Measurements from ENCODE around the gene MAN2B2. TPM values are rescaled to one million over a fixed set of nuclear protein-coding genes. Genes with fewer than 3 reads are reported as not detected.

MAN2B2 gene
- total RNA-seq, 2 experiments from 2014 or later = 13.7 to 19.4 TPM

GRCh38 chr4:6665320-6665654 lies 90.3 kb downstream of the MAN2B2 start:
- no peak for TF ChIP-seq CTCF (conservative IDR thresholded peaks at IDR 0.05; ENCODE audit: low read length)
- no peak for TF ChIP-seq EZH2phosphoT487 (IDR thresholded peaks at IDR 0.05; ENCODE audit: borderline replicate concordance, low read depth, low read length)
- ChIA-PET POLR2A (interaction anchor here (0.6 kb wide), 1 partner anchor 21 kb away, joined by 3 read pairs; no protein-coding TSS in a partner anchor), CTCF (ENCODE audit: unreplicated experiment) (no interaction called here)
- no peak for DNase-seq (ENCODE audit: low spot score)
- Histone ChIP-seq H3K9me3 (ENCODE audit: low read length) (no peaks in the 10 kb centered on the region), H4K20me1 (ENCODE audit: insufficient read depth, low read length) (no peaks in the 10 kb centered on the region), H3K4me3 (ENCODE audit: low read depth, low read length, poor library complexity, severe bottlenecking) (no peak overlapping the region), H2AFZ (ENCODE audit: low read length) (no peak overlapping the region), H3K27ac (ENCODE audit: low read depth, low read length, poor library complexity, severe bottlenecking) (no peak overlapping the region), H3K4me1 (ENCODE audit: insufficient read depth, low read length, poor library complexity, severe bottlenecking) (no peaks in the 10 kb centered on the region), H3K36me3 (ENCODE audit: insufficient read depth, low read length) (no peaks in the 10 kb centered on the region), H3K9me2 (ENCODE audit: insufficient read depth, low read length) (no peaks in the 10 kb centered on the region), H3K4me2 (ENCODE audit: low read length) (no peak overlapping the region), H3K79me2 (ENCODE audit: insufficient read depth, low read depth, low read length) (no peaks in the 10 kb centered on the region)
- BruUV-seq (replicated peaks) = no TSS peak
- intact Hi-C loops (cut with micrococcal nuclease; ENCODE audit: unreplicated experiment) = no loop called here

- ChIA-PET CTCF (ENCODE audit: unreplicated experiment) (no interaction called here), POLR2A (no interaction called here)
- Histone ChIP-seq H3K4me3 (ENCODE audit: low read depth, low read length, poor library complexity, severe bottlenecking) (no peak overlapping the region), H2AFZ (ENCODE audit: low read length) (no peak overlapping the region), H3K27ac (ENCODE audit: low read depth, low read length, poor library complexity, severe bottlenecking) (no peak overlapping the region), H3K4me2 (ENCODE audit: low read length) (no peak overlapping the region), H3K9me3 (ENCODE audit: low read length) (no peaks in the 10 kb centered on the region), H3K9me2 (ENCODE audit: insufficient read depth, low read length) (no peaks in the 10 kb centered on the region), H3K36me3 (ENCODE audit: insufficient read depth, low read length) (no peaks in the 10 kb centered on the region), H4K20me1 (ENCODE audit: insufficient read depth, low read length) (no peaks in the 10 kb centered on the region), H3K79me2 (ENCODE audit: insufficient read depth, low read depth, low read length) (no peaks in the 10 kb centered on the region), H3K4me1 (ENCODE audit: insufficient read depth, low read length, poor library complexity, severe bottlenecking) (no peaks in the 10 kb centered on the region)
- DNase-seq (ENCODE audit: low spot score) = no peak
- no peak for TF ChIP-seq CTCF (conservative IDR thresholded peaks at IDR 0.05; ENCODE audit: low read length)
- no peak for TF ChIP-seq EZH2phosphoT487 (IDR thresholded peaks at IDR 0.05; ENCODE audit: borderline replicate concordance, low read depth, low read length)
- intact Hi-C loops (cut with micrococcal nuclease; ENCODE audit: unreplicated experiment) = no loop called here
- BruUV-seq (replicated peaks) = no TSS peak
Measured at GRCh38 chr4:6668391-6668790, 93.4 kb downstream of the MAN2B2 start.

- no peak overlapping the region for H3K27ac ChIP-seq (ENCODE audit: low read depth, low read length, poor library complexity, severe bottlenecking)
- peaks cover 17% of the 10 kb centered on the region for H3K36me3 ChIP-seq (ENCODE audit: insufficient read depth, low read length)
- H3K9me3 ChIP-seq (ENCODE audit: low read length) = no peaks in the 10 kb centered on the region
- H3K79me2 ChIP-seq (ENCODE audit: insufficient read depth, low read depth, low read length) = peaks cover 24% of the 10 kb centered on the region
- H3K4me1 ChIP-seq (ENCODE audit: insufficient read depth, low read length, poor library complexity, severe bottlenecking) = peaks cover 18% of the 10 kb centered on the region
- TF ChIP-seq CTCF (conservative IDR thresholded peaks at IDR 0.05; ENCODE audit: low read length) = no peak
- no peaks in the 10 kb centered on the region for H3K9me2 ChIP-seq (ENCODE audit: insufficient read depth, low read length)
- ChIA-PET CTCF (ENCODE audit: unreplicated experiment) (no interaction called here), POLR2A (interaction anchor here (0.6 kb wide), 1 partner anchor 38 kb away, joined by 4 read pairs; the partner anchor contains the start of gene MRFAP1L1)
- intact Hi-C loops (cut with micrococcal nuclease; ENCODE audit: unreplicated experiment) = no loop called here
- DNase-seq (ENCODE audit: low spot score) = no peak
- H4K20me1 ChIP-seq (ENCODE audit: insufficient read depth, low read length) = peaks cover 13% of the 10 kb centered on the region
- no peak overlapping the region for H2AFZ ChIP-seq (ENCODE audit: low read length)
- no peak overlapping the region for H3K4me2 ChIP-seq (ENCODE audit: low read length)
- no TSS peak for BruUV-seq (replicated peaks)
- H3K4me3 ChIP-seq (ENCODE audit: low read depth, low read length, poor library complexity, severe bottlenecking) = no peak overlapping the region
Measured at GRCh38 chr4:6671648-6672047, 96.7 kb downstream of the MAN2B2 start.
